ENCODE results near the gene SPINT2. TPM values are rescaled to one million over a fixed set of nuclear protein-coding genes. Genes with fewer than 3 reads are reported as not detected.

SPINT2 gene
- total RNA-seq, 2 donors from 2014 or later, result 11.1 to 52.7 TPM

GRCh38 chr19:38293281-38293680 is 28.9 kb downstream of the SPINT2 start:
- H3K36me3 ChIP-seq, result no peaks in the 10 kb centered on the region
- no peak for TF ChIP-seq CTCF (IDR thresholded peaks at IDR 0.05)
- H3K27me3 ChIP-seq, result no peaks in the 10 kb centered on the region
- H3K27ac ChIP-seq, result no peak overlapping the region
- no peak for DNase-seq (ENCODE audit: low spot score)
- H3K9me3 ChIP-seq, result no peaks in the 10 kb centered on the region
- H3K4me3 ChIP-seq, result no peak overlapping the region
- no peaks in the 10 kb centered on the region for H3K4me1 ChIP-seq

GRCh38 chr19:38294090-38294489 is 29.7 kb downstream of the SPINT2 start:
- Histone ChIP-seq H3K27ac (no peak overlapping the region), H3K4me3 (no peak overlapping the region), H3K36me3 (no peaks in the 10 kb centered on the region), H3K9me3 (no peaks in the 10 kb centered on the region), H3K27me3 (no peaks in the 10 kb centered on the region), H3K4me1 (no peaks in the 10 kb centered on the region)
- no peak for TF ChIP-seq CTCF (IDR thresholded peaks at IDR 0.05)
- no peak for DNase-seq (ENCODE audit: low spot score)

GRCh38 chr19:38298821-38299680 is 34.7 kb downstream of the SPINT2 start:
- DNase-seq (ENCODE audit: low spot score), result no peak
- no peak overlapping the region for H3K4me3 ChIP-seq
- H3K27ac ChIP-seq, result no peak overlapping the region
- H3K9me3 ChIP-seq, result no peaks in the 10 kb centered on the region
- TF ChIP-seq CTCF (IDR thresholded peaks at IDR 0.05), result no peak
- no peaks in the 10 kb centered on the region for H3K36me3 ChIP-seq
- H3K4me1 ChIP-seq, result no peaks in the 10 kb centered on the region
- no peaks in the 10 kb centered on the region for H3K27me3 ChIP-seq

- H3K4me1 ChIP-seq, result no peaks in the 10 kb centered on the region
- no peaks in the 10 kb centered on the region for H3K27me3 ChIP-seq
- H3K9me3 ChIP-seq, result no peaks in the 10 kb centered on the region
- no peak for DNase-seq (ENCODE audit: low spot score)
- H3K4me3 ChIP-seq, result peak within 1 kb of the TSS in 1 of 2 donors; percentile 6
- peaks cover 13% of the 10 kb centered on the region for H3K36me3 ChIP-seq
- H3K27ac ChIP-seq, result peak within 1 kb of the TSS in 1 of 2 donors; percentile 22
- no peak for TF ChIP-seq CTCF (IDR thresholded peaks at IDR 0.05)
Measured at GRCh38 chr19:38303517-38304351, 39.4 kb downstream of the SPINT2 start, which contains the start of gene C19orf33. Gene C19orf33, plus strand, starts transcription at chr19:38304251. Its CDS starts 11 bp downstream, at chr19:38304262.

- DNase-seq (ENCODE audit: low spot score), result no peak
- Histone ChIP-seq H3K27me3 (no peaks in the 10 kb centered on the region), H3K36me3 (peaks cover 13% of the 10 kb centered on the region), H3K27ac (peak overlapping the region in 1 of 2 donors; percentile 22), H3K4me3 (peak overlapping the region in 1 of 2 donors; percentile 6), H3K4me1 (no peaks in the 10 kb centered on the region), H3K9me3 (no peaks in the 10 kb centered on the region)
- TF ChIP-seq CTCF (IDR thresholded peaks at IDR 0.05), result no peak
Measured at GRCh38 chr19:38304352-38304865, 40.0 kb downstream of the SPINT2 start.
